CD4-positive, alpha-beta T cell treated with Interleukin-6 at 100 ng/mL for 8 hours (primary cell): ENCODE results near the gene SCN2A.

Experiments used
- DNase-seq: peaks from one replicate; pipeline ENCODE4 v3.0.0-alpha.2; 2020; ENCODE audit warnings: mixed read lengths, low spot score

The SCN2A gene

GRCh38 chr2:165420231-165420630, 181.0 kb downstream of the SCN2A start:
- no peak for DNase-seq

GRCh38 chr2:165423081-165423480, 183.9 kb downstream of the SCN2A start:
- DNase-seq = no peak

- DNase-seq = no peak
Observed at GRCh38 chr2:165425556-165425955, 186.3 kb downstream of the SCN2A start.

- no peak for DNase-seq
Observed at GRCh38 chr2:165427686-165428085, 188.5 kb downstream of the SCN2A start.

- no peak for DNase-seq
Observed at GRCh38 chr2:165428926-165429325, 189.7 kb downstream of the SCN2A start.

- DNase-seq = no peak
Observed at GRCh38 chr2:165431014-165431413, 191.8 kb downstream of the SCN2A start.

GRCh38 chr2:165432234-165432966, 193.2 kb downstream of the SCN2A start:
- no peak for DNase-seq

GRCh38 chr2:165434865-165435496, 195.8 kb downstream of the SCN2A start:
- no peak for DNase-seq

GRCh38 chr2:165435611-165436010, 196.4 kb downstream of the SCN2A start:
- no peak for DNase-seq

- no peak for DNase-seq
Observed at GRCh38 chr2:165436559-165436958, 197.3 kb downstream of the SCN2A start.

- DNase-seq = no peak
Observed at GRCh38 chr2:165440367-165440766, 201.2 kb downstream of the SCN2A start.
